Uterus (tissue), 2 donors: Measurements from ENCODE around the gene RAE1.

Experiments
- POLR2A ChIP-seq, 2 donors: fragments of 450-650 bp; IDR thresholded peaks; one replicate each; pipeline ENCODE4 v1.6.1; 2016; ENCODE audit warnings: antibody characterized with exemption in 2 of 2, mild to moderate bottlenecking in 1 of 2, moderate library complexity in 1 of 2
- TF ChIP-seq, protein P1 (sequence below), 4 experiments: fragments of 200-600 bp in 2 of 4; fragments of 450-650 bp in 2 of 4; sonication (generic) in 2 of 4; IDR thresholded peaks; one replicate each; pipeline ENCODE4 v1.5.1; 2016 to 2019; ENCODE audit warnings: antibody characterized with exemption in 4 of 4, mild to moderate bottlenecking in 2 of 4, moderate library complexity in 1 of 4

DNA sequence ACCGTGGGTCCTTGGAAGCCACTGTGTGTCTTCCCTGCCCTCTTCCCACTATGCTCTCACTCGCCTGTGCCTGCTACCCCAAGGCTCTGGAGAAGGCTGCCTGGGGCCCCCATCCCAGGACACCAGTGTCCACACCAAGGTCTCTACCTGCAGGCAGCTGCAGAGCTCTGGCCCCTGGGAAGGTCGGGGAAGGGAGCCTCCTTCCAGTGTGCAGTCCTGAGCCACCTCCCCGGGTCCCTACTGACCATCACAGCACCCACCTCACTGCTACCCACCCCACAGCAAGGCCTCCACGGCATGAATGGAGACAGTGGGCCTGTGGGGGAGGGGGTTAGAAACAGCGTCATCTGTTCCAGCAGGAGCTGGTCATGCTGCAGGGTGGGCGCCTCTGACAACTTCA is 75.8 kb downstream of the RAE1 start:
- TF ChIP-seq, protein P1, sequence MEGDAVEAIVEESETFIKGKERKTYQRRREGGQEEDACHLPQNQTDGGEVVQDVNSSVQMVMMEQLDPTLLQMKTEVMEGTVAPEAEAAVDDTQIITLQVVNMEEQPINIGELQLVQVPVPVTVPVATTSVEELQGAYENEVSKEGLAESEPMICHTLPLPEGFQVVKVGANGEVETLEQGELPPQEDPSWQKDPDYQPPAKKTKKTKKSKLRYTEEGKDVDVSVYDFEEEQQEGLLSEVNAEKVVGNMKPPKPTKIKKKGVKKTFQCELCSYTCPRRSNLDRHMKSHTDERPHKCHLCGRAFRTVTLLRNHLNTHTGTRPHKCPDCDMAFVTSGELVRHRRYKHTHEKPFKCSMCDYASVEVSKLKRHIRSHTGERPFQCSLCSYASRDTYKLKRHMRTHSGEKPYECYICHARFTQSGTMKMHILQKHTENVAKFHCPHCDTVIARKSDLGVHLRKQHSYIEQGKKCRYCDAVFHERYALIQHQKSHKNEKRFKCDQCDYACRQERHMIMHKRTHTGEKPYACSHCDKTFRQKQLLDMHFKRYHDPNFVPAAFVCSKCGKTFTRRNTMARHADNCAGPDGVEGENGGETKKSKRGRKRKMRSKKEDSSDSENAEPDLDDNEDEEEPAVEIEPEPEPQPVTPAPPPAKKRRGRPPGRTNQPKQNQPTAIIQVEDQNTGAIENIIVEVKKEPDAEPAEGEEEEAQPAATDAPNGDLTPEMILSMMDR (IDR thresholded peaks at IDR 0.05) = no peak
- no peak for TF ChIP-seq POLR2A (IDR thresholded peaks at IDR 0.05)
